ENCODE results near the gene NEUROD6. TPM values are rescaled to one million over a fixed set of nuclear protein-coding genes. Genes with fewer than 3 reads are reported as not detected.

The NEUROD6 gene
- total and polyA plus RNA-seq, 4 donors: not detected

GRCh38 chr7:31327071-31327470, 13.5 kb downstream of the NEUROD6 start:
- no peaks in the 10 kb centered on the region for H3K9me3 ChIP-seq (ENCODE audit: control insufficient read depth in 4 of 4, low read length in 3 of 4)
- no peak overlapping the region for H3K4me3 ChIP-seq (ENCODE audit: low read depth in 1 of 3, low read length in 3 of 3)
- WGBS: 71% methylated on average over 2 of the region's 2 CpGs
- H3K4me1 ChIP-seq (ENCODE audit: control insufficient read depth in 4 of 4, insufficient read depth in 4 of 4, low read length in 3 of 4): peaks cover 0 to 2% (median 0%) of the 10 kb centered on the region in 4 donors
- no peak overlapping the region for H3K27ac ChIP-seq (ENCODE audit: low read depth in 1 of 2, low read length in 2 of 2)
- no peak overlapping the region for H3K9ac ChIP-seq (ENCODE audit: low read depth in 1 of 2, low read length in 2 of 2)
- H3K36me3 ChIP-seq (ENCODE audit: control insufficient read depth in 4 of 4, insufficient read depth in 3 of 4, low read depth in 1 of 4, low read length in 3 of 4): no peaks in the 10 kb centered on the region
- no peak for TF ChIP-seq ATF3 (IDR thresholded peaks at IDR 0.05)
- TF ChIP-seq CTCF (IDR thresholded peaks at IDR 0.05; ENCODE audit: low read depth, low read length, missing input control): no peak
- TF ChIP-seq JUND (IDR thresholded peaks at IDR 0.05): no peak
- no peaks in the 10 kb centered on the region for H3K27me3 ChIP-seq (ENCODE audit: control insufficient read depth in 4 of 4, insufficient read depth in 4 of 4, low read length in 3 of 4)
- no peak for DNase-seq (ENCODE audit: low spot score)

GRCh38 chr7:31326416-31326815, 14.1 kb downstream of the NEUROD6 start:
- no peak overlapping the region for H3K9ac ChIP-seq (ENCODE audit: low read depth in 1 of 2, low read length in 2 of 2)
- peaks cover 0 to 2% (median 0%) of the 10 kb centered on the region in 4 donors for H3K4me1 ChIP-seq (ENCODE audit: control insufficient read depth in 4 of 4, insufficient read depth in 4 of 4, low read length in 3 of 4)
- WGBS: 70% methylated on average over 2 of the region's 2 CpGs
- no peaks in the 10 kb centered on the region for H3K36me3 ChIP-seq (ENCODE audit: control insufficient read depth in 4 of 4, insufficient read depth in 3 of 4, low read depth in 1 of 4, low read length in 3 of 4)
- H3K27ac ChIP-seq (ENCODE audit: low read depth in 1 of 2, low read length in 2 of 2): no peak overlapping the region
- no peaks in the 10 kb centered on the region for H3K9me3 ChIP-seq (ENCODE audit: control insufficient read depth in 4 of 4, low read length in 3 of 4)
- H3K4me3 ChIP-seq (ENCODE audit: low read depth in 1 of 3, low read length in 3 of 3): no peak overlapping the region
- TF ChIP-seq FOXA1 (IDR thresholded peaks at IDR 0.05) (no peak), SP1 (IDR thresholded peaks at IDR 0.05) (no peak), YY1 (IDR thresholded peaks at IDR 0.05) (no peak)
- TF ChIP-seq, protein P1, sequence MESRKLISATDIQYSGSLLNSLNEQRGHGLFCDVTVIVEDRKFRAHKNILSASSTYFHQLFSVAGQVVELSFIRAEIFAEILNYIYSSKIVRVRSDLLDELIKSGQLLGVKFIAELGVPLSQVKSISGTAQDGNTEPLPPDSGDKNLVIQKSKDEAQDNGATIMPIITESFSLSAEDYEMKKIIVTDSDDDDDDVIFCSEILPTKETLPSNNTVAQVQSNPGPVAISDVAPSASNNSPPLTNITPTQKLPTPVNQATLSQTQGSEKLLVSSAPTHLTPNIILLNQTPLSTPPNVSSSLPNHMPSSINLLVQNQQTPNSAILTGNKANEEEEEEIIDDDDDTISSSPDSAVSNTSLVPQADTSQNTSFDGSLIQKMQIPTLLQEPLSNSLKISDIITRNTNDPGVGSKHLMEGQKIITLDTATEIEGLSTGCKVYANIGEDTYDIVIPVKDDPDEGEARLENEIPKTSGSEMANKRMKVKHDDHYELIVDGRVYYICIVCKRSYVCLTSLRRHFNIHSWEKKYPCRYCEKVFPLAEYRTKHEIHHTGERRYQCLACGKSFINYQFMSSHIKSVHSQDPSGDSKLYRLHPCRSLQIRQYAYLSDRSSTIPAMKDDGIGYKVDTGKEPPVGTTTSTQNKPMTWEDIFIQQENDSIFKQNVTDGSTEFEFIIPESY (IDR thresholded peaks at IDR 0.05): no peak
- H3K27me3 ChIP-seq (ENCODE audit: control insufficient read depth in 4 of 4, insufficient read depth in 4 of 4, low read length in 3 of 4): no peaks in the 10 kb centered on the region
- no peak for DNase-seq (ENCODE audit: low spot score)

GRCh38 chr7:31323101-31323500, 17.4 kb downstream of the NEUROD6 start:
- Histone ChIP-seq H3K36me3 (ENCODE audit: control insufficient read depth in 4 of 4, insufficient read depth in 3 of 4, low read depth in 1 of 4, low read length in 3 of 4) (no peaks in the 10 kb centered on the region), H3K27ac (ENCODE audit: low read depth in 1 of 2, low read length in 2 of 2) (no peak overlapping the region), H3K9me3 (ENCODE audit: control insufficient read depth in 4 of 4, low read length in 3 of 4) (no peaks in the 10 kb centered on the region), H3K27me3 (ENCODE audit: control insufficient read depth in 4 of 4, insufficient read depth in 4 of 4, low read length in 3 of 4) (no peaks in the 10 kb centered on the region), H3K9ac (ENCODE audit: low read depth in 1 of 2, low read length in 2 of 2) (no peak overlapping the region), H3K4me1 (ENCODE audit: control insufficient read depth in 4 of 4, insufficient read depth in 4 of 4, low read length in 3 of 4) (peaks cover 0 to 5% (median under 1%) of the 10 kb centered on the region in 4 donors), H3K4me3 (ENCODE audit: low read depth in 1 of 3, low read length in 3 of 3) (no peak overlapping the region)
- no peak for DNase-seq (ENCODE audit: low spot score)
- TF ChIP-seq, protein P1 (IDR thresholded peaks at IDR 0.05): no peak
- TF ChIP-seq ATF3 (IDR thresholded peaks at IDR 0.05) (no peak), HNF4G (IDR thresholded peaks at IDR 0.05) (no peak), HNF4A (conservative IDR thresholded peaks at IDR 0.05) (no peak), EGR1 (IDR thresholded peaks at IDR 0.05; ENCODE audit: low read depth in 2 of 2) (no peak), YY1 (IDR thresholded peaks at IDR 0.05) (no peak), FOXA2 (IDR thresholded peaks at IDR 0.05) (no peak), GABPA (IDR thresholded peaks at IDR 0.05 in 1 of 2, conservative IDR thresholded peaks at IDR 0.05 in 1 of 2) (no peak), MAX (IDR thresholded peaks at IDR 0.05) (no peak), RXRA (IDR thresholded peaks at IDR 0.05) (no peak)
- 86% methylated on average over 1 of the region's 1 CpG for WGBS
